ENCODE measurements around the gene PEA15. TPM values are rescaled to one million over a fixed set of nuclear protein-coding genes. Genes with fewer than 3 reads are reported as not detected.

Gene PEA15
- total and polyA plus RNA-seq, 4 donors, result 8.1 to 44.5 (median 11.1) TPM

GRCh38 chr1:160209321-160210046, 4.3 kb downstream of the PEA15 start:
- Histone ChIP-seq H3K27ac (ENCODE audit: low read depth in 1 of 2, low read length in 2 of 2) (no peak overlapping the region), H3K4me3 (ENCODE audit: low read depth in 1 of 3, low read length in 3 of 3) (no peak overlapping the region), H3K9me3 (ENCODE audit: control insufficient read depth in 4 of 4, low read length in 3 of 4) (no peaks in the 10 kb centered on the region), H3K4me1 (ENCODE audit: control insufficient read depth in 4 of 4, insufficient read depth in 4 of 4, low read length in 3 of 4) (peaks cover 3 to 26% (median 9%) of the 10 kb centered on the region in 4 donors), H3K36me3 (ENCODE audit: control insufficient read depth in 4 of 4, insufficient read depth in 3 of 4, low read depth in 1 of 4, low read length in 3 of 4) (peaks cover 5 to 26% (median 13%) of the 10 kb centered on the region in 4 donors), H3K27me3 (ENCODE audit: control insufficient read depth in 4 of 4, insufficient read depth in 4 of 4, low read length in 3 of 4) (no peaks in the 10 kb centered on the region), H3K9ac (ENCODE audit: low read depth in 1 of 2, low read length in 2 of 2) (no peak overlapping the region)
- 71% methylated on average over 7 of the region's 7 CpGs for WGBS
- DNase-seq (ENCODE audit: low spot score), result no peak
- TF ChIP-seq NR2F2 (IDR thresholded peaks at IDR 0.05) (no peak), SP1 (IDR thresholded peaks at IDR 0.05) (no peak), YY1 (IDR thresholded peaks at IDR 0.05) (no peak), RAD21 (IDR thresholded peaks at IDR 0.05) (no peak), EGR1 (IDR thresholded peaks at IDR 0.05; ENCODE audit: low read depth in 2 of 2) (no peak), GABPA (IDR thresholded peaks at IDR 0.05 in 1 of 2, conservative IDR thresholded peaks at IDR 0.05 in 1 of 2) (no peak), HNF4G (IDR thresholded peaks at IDR 0.05) (no peak), REST (IDR thresholded peaks at IDR 0.05) (no peak), JUND (IDR thresholded peaks at IDR 0.05) (no peak), ATF3 (IDR thresholded peaks at IDR 0.05) (no peak), TAF1 (conservative IDR thresholded peaks at IDR 0.05) (no peak)
- TF ChIP-seq, protein P1, sequence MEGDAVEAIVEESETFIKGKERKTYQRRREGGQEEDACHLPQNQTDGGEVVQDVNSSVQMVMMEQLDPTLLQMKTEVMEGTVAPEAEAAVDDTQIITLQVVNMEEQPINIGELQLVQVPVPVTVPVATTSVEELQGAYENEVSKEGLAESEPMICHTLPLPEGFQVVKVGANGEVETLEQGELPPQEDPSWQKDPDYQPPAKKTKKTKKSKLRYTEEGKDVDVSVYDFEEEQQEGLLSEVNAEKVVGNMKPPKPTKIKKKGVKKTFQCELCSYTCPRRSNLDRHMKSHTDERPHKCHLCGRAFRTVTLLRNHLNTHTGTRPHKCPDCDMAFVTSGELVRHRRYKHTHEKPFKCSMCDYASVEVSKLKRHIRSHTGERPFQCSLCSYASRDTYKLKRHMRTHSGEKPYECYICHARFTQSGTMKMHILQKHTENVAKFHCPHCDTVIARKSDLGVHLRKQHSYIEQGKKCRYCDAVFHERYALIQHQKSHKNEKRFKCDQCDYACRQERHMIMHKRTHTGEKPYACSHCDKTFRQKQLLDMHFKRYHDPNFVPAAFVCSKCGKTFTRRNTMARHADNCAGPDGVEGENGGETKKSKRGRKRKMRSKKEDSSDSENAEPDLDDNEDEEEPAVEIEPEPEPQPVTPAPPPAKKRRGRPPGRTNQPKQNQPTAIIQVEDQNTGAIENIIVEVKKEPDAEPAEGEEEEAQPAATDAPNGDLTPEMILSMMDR (IDR thresholded peaks at IDR 0.05; ENCODE audit: low read depth, low read length, missing input control), result no peak
- TF ChIP-seq, protein P2, sequence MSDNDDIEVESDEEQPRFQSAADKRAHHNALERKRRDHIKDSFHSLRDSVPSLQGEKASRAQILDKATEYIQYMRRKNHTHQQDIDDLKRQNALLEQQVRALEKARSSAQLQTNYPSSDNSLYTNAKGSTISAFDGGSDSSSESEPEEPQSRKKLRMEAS (IDR thresholded peaks at IDR 0.05), result no peak

- no peak for TF ChIP-seq FOXA2 (IDR thresholded peaks at IDR 0.05)
- TF ChIP-seq RAD21 (IDR thresholded peaks at IDR 0.05), result no peak
- no peak for TF ChIP-seq TAF1 (conservative IDR thresholded peaks at IDR 0.05)
- TF ChIP-seq EGR1 (IDR thresholded peaks at IDR 0.05; ENCODE audit: low read depth in 2 of 2), result no peak
- TF ChIP-seq, protein P1 (IDR thresholded peaks at IDR 0.05; ENCODE audit: low read depth, low read length, missing input control), result no peak
- TF ChIP-seq FOXA1 (IDR thresholded peaks at IDR 0.05), result no peak
- TF ChIP-seq, protein P2 (IDR thresholded peaks at IDR 0.05), result no peak
- no peak for TF ChIP-seq ATF3 (IDR thresholded peaks at IDR 0.05)
- no peak for TF ChIP-seq NR2F2 (IDR thresholded peaks at IDR 0.05)
- TF ChIP-seq HNF4G (IDR thresholded peaks at IDR 0.05), result no peak
- TF ChIP-seq HNF4A (conservative IDR thresholded peaks at IDR 0.05), result no peak
- TF ChIP-seq ZBTB33 (IDR thresholded peaks at IDR 0.05), result no peak
- no peak for TF ChIP-seq YY1 (IDR thresholded peaks at IDR 0.05)
- Histone ChIP-seq H3K9ac (ENCODE audit: low read depth in 1 of 2, low read length in 2 of 2) (no peak overlapping the region), H3K27me3 (ENCODE audit: control insufficient read depth in 4 of 4, insufficient read depth in 4 of 4, low read length in 3 of 4) (no peaks in the 10 kb centered on the region), H3K4me3 (ENCODE audit: low read depth in 1 of 3, low read length in 3 of 3) (no peak overlapping the region), H3K36me3 (ENCODE audit: control insufficient read depth in 4 of 4, insufficient read depth in 3 of 4, low read depth in 1 of 4, low read length in 3 of 4) (peaks cover 8 to 33% (median 22%) of the 10 kb centered on the region in 4 donors), H3K9me3 (ENCODE audit: control insufficient read depth in 4 of 4, low read length in 3 of 4) (no peaks in the 10 kb centered on the region), H3K4me1 (ENCODE audit: control insufficient read depth in 4 of 4, insufficient read depth in 4 of 4, low read length in 3 of 4) (peaks cover 2 to 26% (median 9%) of the 10 kb centered on the region in 4 donors), H3K27ac (ENCODE audit: low read depth in 1 of 2, low read length in 2 of 2) (no peak overlapping the region)
- DNase-seq (ENCODE audit: low spot score), result no peak
- WGBS, result 85% methylated on average over 5 of the region's 5 CpGs
Observed at GRCh38 chr1:160210561-160210960, 5.4 kb downstream of the PEA15 start.
